HG03469 (cell line): ENCODE measurements around the gene BASP1.
"Not testable (repeated sequence)": the region's sequence is repeated elsewhere in the genome, so short reads cannot be mapped to it uniquely, and the experiment has no call there.

Source experiments
- ATAC-seq: cut with Tn5 transposase; IDR thresholded peaks from one replicate; pipeline ENCODE4 v1.9.1; 2021; ENCODE audit warnings: mild to moderate bottlenecking, moderate library complexity, moderate number of reproducible peaks; ENCODE audit not compliant: unreplicated experiment

Gene BASP1

DNA sequence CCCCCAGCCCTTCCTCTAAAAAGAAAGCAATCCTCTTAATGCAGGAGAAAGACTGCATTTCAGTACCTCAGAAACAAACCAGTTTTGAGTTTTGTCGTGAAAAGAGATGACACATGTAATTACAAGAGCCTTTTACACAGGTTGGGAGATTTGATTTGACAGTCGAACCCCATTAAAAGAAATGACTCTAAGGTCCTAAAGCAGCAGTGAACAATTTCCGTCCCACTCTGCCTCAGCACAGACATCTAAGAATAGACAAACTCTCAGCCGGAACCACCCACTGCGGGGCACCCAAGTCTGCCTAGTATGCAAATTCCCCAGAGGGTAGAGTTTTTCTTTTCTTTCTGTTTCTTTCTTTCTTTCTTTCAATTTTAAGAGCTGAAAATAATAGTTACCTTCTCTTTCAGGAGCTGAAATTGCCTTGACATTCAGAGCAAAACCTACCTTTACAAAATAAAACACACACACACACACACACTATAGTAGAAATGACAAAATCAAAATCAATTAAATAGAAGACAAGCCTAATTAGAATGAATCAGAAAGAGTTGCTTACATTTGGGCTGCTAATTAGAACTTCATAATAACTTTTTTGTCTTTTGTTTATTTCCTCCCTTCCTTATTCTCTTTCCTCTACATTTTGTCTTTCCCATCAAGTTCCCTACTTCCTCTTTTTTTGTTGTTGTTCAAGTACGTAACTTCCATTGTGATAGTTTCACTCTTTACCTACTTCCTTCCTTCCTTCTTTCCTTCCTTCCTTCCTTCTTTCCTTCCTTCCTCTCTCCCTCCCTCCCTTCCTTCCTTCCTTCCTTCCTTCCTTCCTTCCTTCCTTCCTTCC lies 65.1 kb downstream of the BASP1 start:
- ATAC-seq = peak; percentile 96

DNA sequence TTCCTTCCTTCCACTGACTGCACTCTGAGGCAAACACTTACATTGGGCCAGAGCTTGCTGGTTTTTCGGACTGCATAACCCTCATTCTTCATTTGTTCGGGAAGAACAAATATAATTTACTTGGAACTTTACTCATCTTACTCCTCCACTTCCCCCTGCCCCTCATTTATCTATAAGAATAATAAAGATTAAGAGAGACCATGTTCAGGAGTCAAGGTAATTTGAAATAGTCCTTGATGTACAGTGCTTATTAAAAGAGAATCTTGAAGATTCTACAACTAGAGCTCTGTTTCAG lies 65.6 kb downstream of the BASP1 start:
- ATAC-seq = no peak

DNA sequence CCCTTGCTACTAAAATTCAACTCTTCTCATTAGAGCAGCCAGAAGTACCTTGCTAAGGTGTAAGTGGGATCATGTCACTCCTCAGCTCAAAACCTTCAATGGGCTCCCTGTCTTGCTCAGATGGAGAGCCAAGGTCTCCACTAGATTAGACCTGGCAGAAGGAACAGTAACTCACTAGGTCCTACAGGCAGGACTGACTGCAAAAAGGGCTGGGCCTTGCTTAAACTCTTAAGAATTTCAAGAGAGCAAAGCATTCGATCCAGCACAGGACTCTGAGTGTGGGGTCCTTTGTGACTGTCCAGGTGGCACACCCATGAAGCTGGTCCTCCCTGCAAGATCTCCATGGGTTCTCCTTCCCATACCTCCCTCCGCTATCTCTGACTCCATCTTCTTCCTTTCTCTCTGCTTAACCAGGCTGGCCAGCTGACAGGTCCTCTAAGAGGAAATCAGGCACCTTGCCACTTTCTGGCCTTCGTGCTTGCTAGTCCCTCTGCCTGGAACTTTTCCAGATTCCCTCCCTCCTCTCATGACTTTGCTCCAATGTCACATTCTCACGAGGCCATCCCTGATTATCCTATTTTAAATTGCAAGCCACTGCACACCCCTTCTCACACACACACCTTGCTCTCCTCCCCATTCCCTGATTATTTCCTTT lies 70.2 kb downstream of the BASP1 start:
- no peak for ATAC-seq

DNA sequence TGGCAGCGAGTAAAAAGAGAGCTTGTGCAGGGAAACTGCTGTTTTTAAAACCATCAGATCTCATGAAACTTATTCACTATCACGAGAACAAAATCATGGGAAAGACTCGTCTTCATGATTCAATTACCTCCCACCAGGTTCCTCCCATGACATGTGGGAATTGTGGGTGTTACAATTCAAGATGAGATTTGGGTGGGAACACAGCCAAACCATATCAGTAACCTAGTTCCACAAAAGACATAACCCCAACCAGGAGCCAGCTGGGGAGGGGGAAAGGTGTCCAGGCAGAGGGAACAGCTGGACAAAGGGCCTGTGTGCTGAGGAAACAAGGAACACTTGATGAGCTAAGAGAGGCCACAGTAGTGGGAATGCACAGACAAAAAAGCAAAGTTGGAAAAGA lies 71.1 kb downstream of the BASP1 start:
- no peak for ATAC-seq

DNA sequence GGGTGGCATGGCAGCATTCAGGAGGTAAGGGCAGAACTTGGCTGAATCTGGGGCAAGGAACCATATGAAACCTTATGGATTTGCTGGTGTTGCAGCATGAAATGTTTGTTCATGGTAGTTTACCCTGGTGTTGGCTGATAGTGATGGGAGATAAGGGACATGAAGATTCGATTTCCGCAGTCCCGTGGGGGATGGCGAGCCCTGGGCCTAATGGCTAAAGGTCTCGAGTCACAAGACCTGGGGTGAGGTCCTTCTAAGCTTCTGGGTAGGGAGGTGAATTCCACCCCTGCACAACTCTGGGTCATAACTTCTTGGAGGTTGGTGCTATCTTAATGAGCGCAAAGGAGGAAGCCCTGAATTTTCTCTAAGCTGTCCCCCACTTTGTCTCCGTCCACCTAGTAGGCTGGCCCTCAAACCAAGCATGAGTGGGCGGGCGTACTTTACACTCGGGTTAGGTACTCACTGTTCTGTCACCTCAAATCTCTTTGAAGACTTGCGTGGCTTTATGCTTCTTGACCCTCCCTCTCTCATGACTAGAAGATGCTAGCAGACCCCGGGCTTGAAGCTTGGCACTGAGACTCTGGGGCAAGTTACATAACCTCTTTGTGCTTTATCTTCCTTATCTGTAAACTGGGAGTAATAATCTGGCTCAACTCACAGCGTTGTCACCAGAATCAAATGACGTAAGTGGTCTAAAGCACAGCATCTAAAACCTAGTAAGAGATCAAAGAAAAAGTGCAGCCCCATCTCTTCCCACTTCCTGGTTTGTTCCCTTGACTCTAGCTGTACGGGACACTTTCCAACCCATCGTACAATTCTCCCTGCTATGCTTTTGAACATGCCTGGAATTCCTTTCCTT lies 72.5 kb downstream of the BASP1 start:
- ATAC-seq = no peak

DNA sequence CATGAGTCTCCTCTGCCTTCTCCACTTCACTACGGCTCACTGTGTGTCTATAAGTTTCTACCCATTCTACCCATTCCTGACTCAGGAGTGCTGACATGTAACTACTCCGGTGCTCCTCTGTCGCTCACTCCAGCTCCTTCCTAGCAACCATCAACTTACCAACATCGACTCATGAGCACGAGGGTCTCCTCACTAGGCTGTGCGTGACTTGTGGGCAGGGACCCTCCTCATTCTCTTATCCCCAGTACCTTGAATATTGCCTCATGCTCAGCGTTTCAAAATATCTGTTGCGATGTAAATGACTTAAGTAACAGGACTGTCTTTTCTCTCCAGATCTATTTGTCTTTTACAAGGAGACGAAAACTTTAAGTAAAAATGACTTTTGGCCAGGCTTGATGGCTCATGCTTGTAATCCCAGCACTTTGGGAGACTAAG lies 73.1 kb downstream of the BASP1 start:
- ATAC-seq = no peak

DNA sequence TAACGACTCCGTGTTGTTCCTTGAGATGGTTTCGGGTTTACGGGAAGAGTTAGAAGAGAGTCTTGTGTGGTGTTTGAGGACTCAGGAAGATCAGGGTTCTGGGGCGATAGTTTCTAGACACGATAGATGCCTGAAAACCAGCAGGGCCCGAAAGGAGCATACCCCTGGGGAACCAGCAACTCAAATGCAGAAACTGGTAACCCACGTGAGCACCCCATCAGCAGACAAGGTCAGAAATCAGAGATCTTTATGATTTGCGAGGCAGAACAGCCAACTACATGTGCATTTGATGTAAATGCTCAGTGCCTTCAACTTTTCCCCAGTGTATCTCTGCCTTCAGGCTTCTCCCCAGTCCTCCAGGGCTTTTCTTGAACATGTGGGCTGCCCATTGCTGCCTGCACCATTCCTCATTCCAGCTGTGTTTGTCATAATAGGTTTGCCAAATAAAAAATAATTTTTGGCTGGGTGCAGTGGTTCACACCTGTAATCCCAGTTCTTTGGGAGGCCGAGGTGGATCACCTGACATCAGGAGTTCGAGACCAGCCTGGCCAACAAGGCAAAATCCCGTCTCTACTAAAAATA lies 75.1 kb downstream of the BASP1 start:
- no peak for ATAC-seq

DNA sequence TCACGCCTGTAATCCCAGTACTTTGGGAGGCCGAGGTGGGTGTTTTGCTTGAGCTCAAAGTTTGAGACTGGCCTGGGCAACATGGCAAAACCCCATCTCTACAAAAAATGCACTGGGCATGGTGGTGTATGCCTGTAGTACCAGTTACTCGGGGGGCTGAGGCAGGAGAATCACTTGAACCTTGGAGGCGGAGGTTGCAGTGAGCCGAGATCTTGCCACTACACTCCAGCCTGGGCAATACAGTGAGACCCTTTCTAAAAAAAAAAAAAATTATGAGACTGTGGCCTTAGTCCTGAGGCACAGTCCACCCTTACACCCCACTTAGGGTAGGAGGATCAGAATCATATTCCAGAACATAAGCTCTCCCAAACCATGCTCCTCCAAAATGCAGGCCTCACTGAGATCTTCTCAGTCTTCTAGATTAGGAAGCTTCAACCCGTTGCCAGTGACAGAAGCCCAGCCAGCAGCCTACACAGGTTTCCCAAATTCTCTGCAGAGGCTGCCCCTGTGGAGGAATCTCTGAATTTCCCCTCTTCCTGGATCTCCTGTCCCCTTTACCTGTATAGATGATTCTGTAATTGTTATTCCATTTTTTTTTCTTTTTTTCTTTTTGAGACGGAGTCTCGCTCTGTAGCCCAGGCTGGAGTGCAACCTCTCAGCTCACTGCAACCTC lies 77.3 kb downstream of the BASP1 start:
- no peak for ATAC-seq

DNA sequence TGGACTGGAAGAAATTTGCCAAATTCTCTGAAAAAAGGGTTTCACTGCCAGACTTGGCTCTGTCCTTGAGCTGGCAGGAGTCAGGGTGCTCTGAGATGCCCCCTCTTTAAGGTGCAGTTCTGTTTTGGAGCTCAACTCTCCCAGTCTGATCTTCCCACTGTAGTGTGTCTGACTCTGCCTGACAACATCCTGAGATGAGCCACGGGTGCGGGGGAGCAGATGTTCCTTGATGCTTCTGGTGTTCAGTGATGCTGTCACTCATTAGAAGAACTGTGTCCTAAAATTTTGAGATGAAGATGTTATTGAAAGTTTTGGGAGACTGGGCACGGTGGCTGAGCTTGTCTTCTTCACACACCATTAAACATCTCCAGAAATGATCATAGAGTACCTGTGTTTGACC lies 78.2 kb downstream of the BASP1 start:
- ATAC-seq = no peak

DNA sequence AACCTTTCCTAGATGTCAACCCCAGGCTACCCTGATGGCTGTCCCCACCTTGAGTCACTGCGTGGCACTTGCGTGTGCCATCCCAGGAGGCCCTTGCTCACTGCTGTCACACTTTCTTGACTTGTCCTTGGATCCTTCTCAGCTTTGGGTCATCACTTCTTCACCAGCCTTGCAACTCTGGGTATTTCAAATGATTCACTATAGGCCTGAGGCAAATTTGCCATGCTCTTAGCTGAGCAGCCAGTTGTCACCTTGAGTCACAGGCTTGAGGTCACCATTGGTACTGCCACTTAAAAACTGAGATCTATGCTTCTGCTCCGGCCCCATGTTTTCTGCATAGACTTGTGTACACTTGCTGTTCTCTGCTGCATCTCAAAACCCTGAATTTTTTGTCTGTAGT lies 84.7 kb downstream of the BASP1 start:
- no peak for ATAC-seq

DNA sequence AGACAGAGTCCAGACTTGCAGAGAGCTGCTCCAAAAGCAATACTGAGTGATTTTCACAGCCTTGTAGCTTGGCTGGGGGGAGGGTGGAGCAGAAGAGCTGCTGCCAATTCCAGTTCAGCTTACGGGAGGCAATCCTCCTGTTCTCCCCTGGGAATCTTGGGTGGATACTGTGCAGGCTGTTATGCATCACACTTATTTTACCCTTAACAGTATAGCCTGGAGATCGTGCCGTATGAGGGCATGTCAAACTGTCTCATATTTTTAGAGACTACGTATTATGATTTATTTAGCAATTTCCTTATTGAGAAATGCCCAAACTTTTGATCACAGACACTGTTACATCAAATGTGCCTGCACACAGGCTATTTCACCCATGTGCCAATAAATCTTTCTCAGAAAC lies 85.2 kb downstream of the BASP1 start:
- ATAC-seq = no peak

DNA sequence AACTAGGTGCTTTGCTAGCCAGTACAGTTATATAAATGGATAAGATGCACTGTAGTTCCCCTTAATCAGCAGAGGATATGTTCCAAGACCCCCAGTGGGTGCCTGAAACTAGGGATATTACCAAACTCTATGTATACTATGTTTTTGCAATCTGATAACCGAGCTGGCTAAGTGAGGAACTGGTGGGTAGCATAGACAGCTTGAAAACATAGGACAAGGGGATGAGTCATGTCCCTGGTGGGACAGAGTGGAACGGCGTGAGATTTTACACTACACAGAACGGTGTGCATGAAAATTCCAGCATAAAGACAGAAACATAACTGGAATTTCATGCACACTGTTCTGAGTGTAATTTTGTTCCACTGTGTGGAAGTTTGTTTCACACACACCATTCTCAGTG lies 86.9 kb downstream of the BASP1 start:
- no peak for ATAC-seq

DNA sequence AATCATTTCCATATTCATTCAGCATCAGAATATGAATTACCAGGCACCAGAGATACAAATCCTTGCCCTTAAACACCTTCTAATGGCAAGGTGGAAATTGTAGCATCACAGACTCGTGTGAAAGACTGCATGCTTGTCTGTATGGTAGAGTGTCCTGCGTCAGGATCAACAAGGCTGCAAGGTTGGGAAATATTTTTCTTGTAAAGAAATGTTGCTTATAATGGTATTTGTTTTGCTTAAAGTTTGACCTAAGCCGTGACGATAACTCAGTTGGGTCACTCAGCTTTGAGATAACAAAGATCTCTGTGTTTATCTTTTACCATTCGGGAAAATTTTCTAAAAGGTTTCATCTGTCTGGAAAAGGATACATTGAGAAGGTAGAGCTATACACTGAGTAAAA lies 87.6 kb downstream of the BASP1 start:
- no peak for ATAC-seq

DNA sequence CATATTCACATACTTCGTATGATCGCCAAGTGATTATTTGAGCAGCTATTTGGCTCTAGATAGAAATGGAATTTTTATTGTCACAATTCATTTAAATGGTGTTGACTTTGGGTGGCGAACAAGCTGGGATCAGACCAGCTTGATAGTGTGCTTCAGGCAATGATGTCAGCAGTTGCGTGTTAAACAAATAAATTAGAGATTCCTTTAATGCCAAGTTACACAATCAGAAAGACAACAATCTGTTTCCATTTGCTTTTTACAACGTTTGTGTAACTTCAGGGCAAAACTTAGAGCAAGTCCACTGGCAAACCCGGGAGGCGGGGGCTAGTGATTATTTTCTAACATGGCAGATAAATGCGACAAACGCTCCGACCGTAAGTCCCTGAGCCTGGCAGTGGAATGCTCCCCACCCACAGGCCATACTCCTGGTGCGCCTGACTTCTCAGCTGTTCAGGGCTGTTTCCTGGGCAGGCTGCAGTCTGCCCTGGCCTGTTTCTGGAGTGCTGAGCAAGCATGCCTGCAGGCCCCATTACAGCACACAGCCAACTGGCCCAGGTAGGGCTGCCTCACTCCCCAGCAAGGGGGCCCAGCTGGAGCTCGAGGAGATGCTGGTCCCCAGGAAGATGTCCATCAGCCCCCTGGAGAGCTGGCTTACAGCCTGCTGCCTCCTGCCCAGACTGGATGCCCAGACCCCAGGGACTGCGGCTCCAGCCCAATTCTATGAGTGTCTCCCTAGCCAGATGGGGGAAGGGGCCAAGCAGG lies 88.7 kb downstream of the BASP1 start:
- no peak for ATAC-seq

DNA sequence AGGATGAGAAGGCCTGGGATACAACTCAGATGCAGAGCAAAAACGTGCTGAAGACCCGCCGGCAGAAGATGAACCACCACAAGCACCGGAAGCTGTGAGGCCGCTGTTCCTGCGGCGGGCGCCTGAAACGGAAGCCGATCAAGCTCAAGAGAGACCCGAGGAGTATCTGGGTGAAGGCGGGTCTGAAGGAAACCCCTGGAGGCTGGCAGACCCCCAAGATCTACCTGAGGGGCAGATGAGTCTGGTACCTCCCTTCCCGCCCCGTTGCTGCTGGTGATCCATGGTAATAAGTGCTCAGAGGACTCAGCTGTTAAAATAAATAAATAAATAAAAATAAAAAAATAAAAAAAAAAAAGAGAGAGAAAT lies 89.3 kb downstream of the BASP1 start:
- no peak for ATAC-seq

DNA sequence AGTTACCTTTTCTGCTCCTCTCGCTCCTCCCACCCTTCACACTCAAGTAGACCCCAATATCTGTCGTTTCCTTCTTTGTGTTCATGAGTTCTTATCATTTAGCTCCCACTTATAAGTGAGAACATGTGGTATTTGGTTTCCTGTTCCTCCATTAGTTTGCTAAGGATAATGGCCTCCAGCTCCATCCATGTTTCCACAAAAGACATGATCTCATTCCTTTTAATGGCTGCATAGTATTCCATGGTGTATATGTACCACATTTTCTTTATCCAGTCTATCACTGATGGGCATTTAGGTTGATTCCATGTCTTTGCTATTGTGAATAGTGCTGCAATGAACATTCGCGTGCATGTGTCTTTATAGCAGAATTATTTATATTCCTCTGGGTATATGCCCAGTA lies 90.0 kb downstream of the BASP1 start:
- ATAC-seq = not testable (repeated sequence)

DNA sequence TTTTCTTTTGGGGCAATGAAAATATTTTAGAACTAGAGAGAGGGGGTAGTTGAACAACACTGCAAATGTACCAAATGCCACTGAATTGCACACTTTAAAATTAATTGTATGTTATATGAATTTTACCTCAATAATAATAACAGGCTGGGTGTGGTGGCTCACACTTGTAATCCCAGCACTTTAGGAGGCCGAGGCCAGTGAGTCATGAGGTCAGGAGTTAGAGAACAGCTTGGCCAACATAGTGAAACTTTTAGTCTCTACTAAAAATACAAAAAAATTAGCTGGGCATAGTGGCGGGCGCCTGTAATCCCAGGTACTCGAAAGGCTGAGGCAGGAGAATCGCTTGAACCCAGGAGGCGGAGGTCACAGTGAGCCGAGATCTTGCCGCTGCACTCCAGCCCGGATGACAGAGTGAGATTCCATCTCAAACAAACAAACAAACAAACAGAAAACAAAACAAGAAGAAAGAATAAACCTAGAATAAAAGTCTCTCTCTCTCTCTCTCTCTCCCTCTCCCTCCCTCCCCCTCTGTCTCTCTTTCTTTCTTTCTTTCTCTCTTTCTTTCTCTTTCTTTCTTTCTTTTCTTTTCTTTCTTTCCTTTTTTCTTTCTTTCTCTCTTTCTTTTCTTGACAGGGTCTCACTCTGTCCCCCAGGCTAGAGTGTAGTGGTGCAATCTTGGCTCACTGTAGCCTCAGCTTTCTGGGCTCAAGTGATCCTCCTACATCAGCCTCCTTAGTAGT lies 91.1 kb downstream of the BASP1 start:
- no peak for ATAC-seq

DNA sequence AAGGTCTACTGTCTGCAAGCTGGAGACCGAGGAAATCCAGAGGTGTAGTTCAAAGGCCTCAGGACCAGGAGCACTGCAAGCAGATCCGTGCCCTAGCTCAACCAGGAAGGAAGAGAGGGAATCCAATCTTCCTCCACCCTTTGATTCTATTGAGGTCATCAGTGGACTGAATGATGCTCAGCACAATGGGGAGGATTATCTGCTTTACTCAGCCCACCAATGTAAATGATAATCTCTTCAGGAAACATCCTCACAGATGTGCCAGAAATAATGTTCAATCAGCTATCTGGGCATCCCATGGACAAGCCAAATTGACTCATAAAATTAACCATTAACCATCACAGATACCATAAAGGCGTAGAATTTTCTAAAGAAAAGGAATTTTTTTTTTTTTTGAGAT lies 92.0 kb downstream of the BASP1 start:
- no peak for ATAC-seq

DNA sequence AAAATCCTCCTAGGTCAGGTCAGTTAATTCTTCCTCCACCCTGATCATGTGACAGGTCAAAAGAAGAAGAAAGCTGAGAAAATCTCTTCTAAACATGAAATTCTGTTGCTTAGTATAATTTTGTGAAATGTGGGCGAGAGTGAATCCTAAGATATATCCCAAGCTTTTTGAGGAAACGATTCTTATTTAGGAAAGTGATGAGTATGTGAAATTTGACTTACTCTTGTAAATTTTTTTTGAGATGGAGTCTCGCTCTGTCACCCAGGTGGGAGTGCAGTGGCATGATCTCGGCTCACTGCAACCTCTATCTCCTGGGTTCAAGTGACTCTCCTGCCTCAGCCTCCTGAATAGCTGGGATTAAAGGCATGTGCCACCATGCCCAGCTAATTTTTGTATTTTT lies 93.1 kb downstream of the BASP1 start:
- not testable (repeated sequence) for ATAC-seq
